GM18867 (cell line): ENCODE measurements around the gene IFI27L2.

ENCODE experiments used
- ATAC-seq: cut with Tn5 transposase; IDR thresholded peaks from one replicate; pipeline ENCODE4 v1.9.1; 2021; ENCODE audit warnings: mild to moderate bottlenecking, moderate library complexity; ENCODE audit not compliant: unreplicated experiment

The IFI27L2 gene

DNA sequence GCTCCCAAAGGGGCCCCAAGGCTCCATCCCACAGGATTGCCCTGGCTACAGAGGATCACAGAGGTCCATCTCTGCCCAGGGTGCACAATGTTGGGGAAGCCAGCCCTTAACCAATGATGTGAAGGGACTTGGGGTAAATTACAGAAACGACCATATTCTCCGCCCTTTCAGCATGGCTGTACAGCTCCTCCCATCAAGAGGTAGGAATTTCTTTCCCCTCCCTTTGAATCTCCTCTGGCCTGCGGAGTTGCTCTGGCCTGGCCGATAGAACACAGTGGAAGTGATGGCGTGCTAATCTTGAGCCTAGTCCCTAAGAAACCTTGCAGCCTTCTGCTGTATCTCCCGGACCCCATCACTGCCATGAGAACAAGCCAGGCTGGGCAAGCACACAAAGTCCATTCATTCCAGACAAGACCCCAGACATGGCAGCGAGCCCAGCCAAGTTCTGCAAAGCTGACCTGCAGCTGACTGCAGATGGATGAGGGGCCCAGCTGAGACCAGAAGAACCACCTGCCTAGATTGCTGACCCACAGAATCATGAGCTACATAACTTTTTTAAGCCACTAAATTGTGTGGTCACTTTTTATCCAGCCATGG is 25.8 kb downstream of the IFI27L2 start:
- ATAC-seq = no peak

DNA sequence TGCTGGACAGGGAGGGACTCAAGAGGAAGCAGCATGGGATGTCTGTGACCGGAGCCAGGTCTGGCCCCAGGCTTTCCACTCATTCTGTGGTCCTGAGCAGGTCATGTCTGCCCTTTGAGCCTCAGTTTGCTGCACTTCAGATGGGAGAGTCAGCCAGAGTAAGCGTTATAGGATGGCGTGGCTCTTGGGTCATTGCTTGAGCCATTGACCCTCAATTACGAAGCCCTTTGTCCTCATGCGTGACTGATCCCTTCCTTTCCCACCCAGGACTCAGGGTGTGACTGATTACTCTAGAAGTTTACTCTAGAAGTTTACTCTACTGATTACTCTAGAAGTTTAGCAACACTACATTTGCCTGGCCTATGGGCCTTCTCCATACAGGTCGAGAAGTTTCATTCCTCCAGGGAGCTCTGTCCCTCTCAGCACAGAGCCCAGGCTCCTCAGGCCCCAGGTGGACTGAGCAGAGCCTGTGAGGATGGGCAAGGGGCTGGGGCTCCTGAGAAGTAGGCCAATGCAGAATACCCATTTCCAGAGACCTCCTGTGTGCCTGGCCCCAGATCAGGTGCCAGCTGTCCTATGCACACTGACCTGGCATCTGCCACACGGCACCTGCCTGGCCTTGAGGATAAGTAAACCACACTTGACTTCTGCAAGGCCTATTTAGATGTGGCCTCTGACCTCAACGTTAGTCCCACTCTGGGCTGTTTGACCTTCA is 26.5 kb downstream of the IFI27L2 start:
- ATAC-seq = no peak

DNA sequence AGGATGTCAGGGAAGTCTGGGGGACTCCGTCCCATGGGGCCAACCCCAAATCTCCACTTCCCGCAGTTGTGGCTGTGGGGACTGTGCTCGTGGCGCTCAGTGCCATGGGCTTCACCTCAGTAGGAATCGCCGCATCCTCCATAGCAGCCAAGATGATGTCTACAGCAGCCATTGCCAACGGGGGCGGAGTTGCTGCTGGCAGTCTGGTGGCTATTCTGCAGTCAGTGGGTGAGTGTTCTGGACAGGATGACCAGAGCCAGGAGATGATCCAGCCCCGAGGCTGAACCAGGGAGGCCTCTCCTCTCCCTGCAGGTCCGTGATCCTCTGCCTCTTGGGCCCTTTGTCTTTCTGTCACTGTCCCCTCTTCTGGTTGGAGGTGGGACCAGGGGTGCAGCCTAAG is 27.7 kb downstream of the IFI27L2 start:
- ATAC-seq = no peak

DNA sequence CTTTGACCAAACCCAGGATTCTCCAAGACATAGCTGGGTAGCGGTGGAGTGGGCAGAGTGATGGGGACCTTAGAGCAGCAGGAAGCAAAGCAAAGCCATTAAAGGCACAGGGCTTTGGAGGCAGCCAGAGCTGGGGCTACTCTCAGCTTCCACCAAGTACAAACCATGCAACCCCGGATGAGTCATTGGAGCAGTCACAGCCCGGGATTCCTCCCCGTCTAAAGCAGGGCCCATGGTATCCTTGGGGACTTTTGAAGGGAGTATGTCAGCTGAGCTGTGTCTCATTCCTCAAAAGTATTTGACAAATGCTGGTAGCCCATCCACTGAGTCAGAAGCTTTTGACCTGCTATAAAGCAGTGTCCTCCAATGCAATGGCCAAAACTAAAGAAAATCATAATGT is 28.6 kb downstream of the IFI27L2 start:
- ATAC-seq = no peak

DNA sequence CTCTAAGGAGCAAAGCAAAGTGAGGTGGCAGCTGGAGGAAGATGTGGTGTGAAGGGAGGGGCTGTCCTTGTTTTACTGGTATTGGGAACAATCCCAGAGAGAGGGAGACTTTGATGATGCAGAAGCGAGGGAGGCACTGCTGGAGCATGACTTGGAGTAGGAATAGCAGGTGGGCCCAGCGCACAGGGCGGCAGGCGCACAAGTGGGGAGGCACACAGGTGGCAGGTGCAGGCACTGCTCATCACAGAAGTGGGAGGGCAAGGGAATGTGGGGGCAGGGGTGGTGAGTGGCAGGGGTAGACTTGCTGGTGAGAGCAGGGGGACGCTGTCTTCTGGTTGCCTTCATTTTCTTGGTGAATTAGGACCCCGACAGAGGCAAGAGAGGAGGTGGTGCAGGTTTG is 30.4 kb downstream of the IFI27L2 start:
- ATAC-seq = no peak

DNA sequence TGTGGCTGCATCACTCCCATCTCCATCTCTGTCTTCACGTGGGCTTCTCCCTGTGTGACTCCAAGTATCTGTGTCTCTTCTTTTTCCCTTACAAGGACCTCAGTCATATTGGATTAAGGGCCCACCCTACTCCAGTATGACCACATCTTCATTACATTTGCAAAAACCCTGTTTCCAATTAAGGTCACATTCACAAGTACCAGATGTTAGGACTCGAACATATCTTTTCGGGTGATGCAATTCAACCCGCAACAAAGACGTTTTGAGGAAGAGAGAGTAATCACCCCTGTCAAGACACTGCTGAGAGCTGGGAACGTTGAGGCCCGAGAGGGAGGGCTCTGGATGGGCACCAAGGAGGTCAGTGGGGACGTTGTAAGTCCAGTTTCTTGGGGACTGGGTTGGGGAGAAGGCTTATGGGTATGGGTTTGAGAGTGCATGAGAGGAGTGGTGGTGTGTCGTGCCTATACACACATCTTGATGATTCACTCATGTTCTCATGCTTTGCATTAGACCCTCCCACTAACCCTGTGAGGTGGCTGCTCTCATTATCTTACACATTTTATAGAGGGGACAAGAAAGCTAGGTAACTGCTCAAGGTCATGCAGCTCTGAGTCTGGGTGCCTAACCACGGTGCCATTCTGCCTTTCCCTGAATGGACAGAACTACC is 30.9 kb downstream of the IFI27L2 start:
- no peak for ATAC-seq

DNA sequence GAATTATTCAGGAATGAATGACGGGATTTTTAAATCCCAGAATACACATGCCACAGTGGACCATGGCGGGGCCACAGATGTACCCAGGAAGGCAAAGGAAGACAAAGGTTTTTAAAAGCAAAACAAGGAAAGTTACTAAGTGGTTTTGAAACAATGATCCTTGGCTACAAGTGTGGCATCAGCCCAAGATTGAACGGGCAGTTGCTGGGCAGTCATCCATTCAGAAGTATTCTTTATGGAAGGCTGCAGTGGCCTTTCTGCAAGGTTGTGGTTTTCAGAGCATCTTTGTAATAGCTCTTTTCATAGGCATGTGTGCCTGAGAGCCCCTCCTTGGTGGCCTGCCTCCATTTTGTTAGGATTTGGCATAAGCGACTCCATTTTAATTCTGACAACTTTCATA is 32.3 kb downstream of the IFI27L2 start:
- ATAC-seq = no peak

DNA sequence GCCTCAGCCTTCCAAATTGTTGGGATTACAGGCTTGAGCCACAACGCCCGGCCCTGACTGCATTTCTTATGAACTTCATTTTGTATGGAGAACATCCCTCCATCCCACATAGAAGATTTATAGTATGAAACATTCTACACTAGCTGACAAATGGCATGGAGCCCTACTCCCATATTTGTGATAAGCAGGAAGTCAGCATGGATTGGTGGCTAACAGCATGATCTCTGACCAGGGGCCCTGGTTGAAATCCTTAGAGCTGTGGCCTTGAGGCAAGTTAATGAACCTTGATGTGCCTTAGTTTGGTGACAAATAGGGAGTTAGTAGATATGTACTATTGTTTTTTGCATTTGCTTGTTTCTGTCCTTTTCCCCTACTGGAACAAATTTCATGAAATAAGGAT is 36.0 kb downstream of the IFI27L2 start:
- no peak for ATAC-seq

DNA sequence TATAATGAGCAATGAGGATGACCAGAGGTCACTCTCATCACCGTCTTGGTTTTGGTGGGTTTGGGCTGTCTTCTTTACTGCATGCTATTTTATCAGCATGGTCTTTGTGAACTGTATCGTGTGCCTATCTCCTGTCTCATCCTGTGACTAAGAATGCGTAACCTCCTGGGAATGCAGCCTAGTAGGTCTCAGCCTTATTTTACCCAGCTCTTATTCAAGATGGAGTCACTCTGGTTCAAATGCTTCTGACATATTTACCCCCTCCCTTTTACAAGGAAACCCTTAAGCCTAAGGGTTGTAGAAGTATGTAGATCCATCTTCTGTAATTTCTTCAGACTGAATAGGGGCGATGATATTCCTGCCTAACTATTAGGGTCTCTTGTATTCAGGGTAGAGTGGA is 39.9 kb downstream of the IFI27L2 start:
- ATAC-seq = no peak

DNA sequence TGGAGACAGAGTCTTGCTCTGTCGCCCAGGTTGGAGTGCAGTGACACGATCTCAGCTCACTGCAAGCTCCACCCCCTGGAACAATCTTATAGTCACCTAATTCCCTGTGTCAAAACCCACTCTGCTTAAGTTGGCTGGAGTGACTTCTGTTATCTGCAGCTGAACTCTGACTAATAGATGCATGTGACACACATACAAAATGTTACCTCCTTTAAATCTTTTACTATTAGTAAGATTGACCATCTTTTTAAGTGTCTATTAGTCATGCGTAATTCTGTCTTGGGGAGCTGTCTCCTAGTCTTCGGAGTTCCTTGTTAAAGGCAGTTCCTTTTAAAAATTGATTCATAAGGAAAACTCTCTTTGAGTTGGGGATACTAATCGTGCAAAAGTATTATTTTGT is 40.9 kb downstream of the IFI27L2 start:
- ATAC-seq = no peak

DNA sequence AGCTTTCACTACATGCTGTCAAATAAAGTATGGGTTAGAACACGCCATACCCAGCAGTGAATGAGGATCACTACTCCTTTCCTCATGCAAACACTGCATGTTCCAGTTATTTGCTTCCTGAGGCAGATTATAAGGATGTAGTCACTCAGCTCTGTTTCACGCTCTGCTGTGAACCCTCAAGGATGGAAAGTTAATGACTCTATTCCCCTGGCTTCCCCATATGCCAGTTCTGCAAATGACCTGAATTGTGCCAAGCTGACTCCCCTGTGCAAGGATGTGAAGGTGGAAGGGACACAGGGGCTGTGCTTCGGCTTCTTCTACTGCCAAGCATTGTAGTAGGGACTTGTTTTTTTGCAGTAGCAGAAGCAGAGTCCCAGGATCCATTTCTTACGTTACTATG is 41.5 kb downstream of the IFI27L2 start:
- no peak for ATAC-seq

DNA sequence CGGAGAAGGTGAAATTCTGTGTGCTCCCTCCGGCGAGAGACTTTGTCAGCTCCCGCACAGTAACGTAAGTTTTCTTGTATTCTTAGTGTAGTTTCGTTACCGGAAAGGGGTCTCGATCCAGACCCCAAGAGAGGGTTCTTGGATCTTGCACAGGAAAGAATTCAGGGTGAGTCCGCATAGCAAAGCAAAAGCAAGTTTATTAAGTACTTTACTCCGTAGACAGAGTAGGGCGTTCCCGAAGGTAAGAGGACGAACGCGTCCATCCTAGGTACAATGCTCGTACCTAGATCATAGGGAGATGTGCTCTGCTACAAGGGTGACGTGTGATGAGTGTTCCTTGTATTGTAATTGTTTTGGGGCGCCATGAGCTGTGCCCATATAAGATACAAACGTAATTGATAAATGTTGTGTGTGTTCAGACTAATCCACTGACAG is 48.0 kb downstream of the IFI27L2 start:
- ATAC-seq = peak; percentile 33

DNA sequence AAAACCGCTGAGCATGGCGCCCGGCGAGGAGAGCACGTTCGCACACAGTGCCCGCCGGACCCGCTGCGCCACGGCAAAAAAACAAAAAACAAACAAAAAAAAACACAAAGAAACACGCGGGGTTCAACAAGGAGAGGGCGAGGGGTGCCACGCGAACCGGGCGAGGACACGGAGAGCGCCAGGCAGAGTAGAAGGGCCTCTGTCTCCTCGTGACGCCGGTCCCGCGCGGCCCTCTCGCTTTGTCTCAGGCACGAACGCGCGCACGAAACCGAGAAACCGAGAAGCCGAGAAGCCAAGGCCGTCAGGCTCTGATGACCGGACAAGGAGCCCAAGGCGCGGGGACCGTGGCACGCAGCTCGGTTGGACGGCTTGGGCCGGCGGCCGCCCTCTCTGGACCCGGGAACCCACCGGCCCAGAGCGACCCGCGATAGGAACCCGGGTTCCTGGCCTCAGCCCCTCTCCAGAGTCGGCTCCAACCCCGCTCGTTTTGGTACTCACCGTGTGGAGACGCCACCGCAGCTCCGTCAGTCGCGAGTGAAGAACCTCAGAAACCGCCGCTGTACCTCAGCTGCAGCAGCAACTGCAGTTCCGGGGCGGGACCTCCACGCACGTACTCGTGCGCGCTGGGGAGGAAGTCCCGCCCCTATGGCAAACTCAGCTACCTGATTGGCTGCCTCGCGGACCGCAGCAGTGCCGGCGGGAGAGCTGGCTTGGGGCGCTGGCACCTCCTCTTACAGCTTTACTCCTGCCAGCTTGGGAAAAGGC is 48.6 kb downstream of the IFI27L2 start, which contains the start of the genes DDX24 and IFI27L1:
DDX24 (minus strand) TSS at position 582 of the 765 bp plus-strand sequence. CDS start 1,460 bp downstream, outside the sequence.
IFI27L1 (plus strand) TSS at position 690 of the 765 bp plus-strand sequence. CDS start 15,628 bp downstream, outside the sequence.
- peak; percentile 98 for ATAC-seq

DNA sequence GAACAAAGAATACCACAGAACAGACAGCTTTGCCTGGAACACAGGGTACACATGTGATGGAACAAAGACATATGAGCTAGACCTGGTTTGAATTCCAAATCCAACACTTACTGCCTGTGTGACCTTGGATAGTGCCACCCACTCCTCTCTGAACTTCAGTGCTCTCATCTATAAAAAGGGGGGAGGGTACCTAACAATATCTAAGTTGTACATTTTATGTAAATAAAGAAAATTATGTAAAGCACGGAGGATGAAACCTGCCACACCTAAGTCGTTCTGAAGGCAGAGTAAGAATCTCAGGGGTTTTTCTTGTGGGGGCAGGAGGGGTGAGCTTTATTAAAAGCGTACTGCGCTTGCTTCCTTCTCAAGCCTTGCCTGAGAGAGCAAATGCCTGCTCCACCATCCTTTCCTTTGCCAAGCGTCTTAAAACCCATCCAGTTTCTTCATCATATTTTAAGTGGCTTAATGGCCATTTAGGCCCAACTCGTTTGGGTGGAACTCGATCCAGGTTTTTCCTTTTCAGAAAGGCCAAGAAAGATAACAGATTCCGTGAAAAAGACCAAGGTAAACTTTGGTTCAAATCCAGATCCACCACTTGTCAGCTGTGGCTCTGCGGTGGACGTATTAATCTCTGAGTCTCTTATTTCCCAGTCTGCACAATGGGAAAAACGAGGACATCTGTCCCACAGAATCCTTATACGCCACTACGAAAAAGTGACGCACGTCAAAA is 49.3 kb downstream of the IFI27L2 start:
- ATAC-seq = no peak

DNA sequence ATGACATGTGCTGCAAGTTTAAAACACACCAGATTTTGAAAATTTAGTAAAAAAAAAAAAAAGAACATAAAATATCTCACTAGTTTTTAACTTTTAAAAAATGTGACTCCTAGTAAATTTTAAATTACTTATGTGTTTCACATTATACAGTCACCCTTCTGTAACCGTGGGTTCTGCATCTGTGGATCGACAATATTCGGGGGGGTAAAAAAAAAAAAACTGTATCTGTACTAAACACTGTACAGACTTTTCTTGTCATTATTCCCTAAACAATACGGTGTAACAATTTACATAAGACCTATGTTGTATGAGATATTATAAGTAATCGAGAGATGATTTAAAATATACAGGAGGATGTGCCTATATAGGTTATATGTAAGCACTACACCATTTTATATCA is 51.6 kb downstream of the IFI27L2 start:
- ATAC-seq = no peak
